HCT116 (cell line): ENCODE results near the gene MRPL49. TPM values are rescaled to one million over a fixed set of nuclear protein-coding genes. Genes with fewer than 3 reads are reported as not detected.

ENCODE experiments used
- ATAC-seq: fragments of 200-7000 bp; cut with Tn5 transposase; 2 replicates; pipeline ENCODE4 v1.9.1; 2020; ENCODE audit warnings: mild to moderate bottlenecking, moderate library complexity
- BruUV-seq: library from RNA; stranded (reverse); fragments of 400-500 nt; replicated peaks from 2 replicates; lab custom pipeline; 2021; lab: Mats Ljungman, UMichigan
- CTCF ChIA-PET: fragments of 300-600 bp; sonication (Branson Sonifier 250); formaldehyde crosslinking; loops from one replicate; lab custom pipeline; 2021; ENCODE audit warnings: antibody characterized with exemption; lab: Charles Lee
- POLR2A ChIA-PET: fragments of 300-600, 350-600 bp; sonication (Branson Sonifier 250); formaldehyde crosslinking; loops from one replicate; lab custom pipeline; 2021; ENCODE audit warnings: antibody characterized with exemption; lab: Charles Lee
- RAD21 ChIA-PET, 2 experiments: fragments of 300-600 bp; sonication (Branson Sonifier 250); formaldehyde crosslinking; loops; one replicate each; lab custom pipeline; 2023; ENCODE audit warnings: low total read pairs in 2 of 2; ENCODE audit not compliant: uncharacterized antibody in 2 of 2, unreplicated experiment in 2 of 2, low non-redundant PET in 1 of 2; lab: Charles Lee
- DNase-seq: peaks from one replicate; pipeline ENCODE4 v3.0.0-alpha.2; 2010; ENCODE audit warnings: low read depth, low spot score
- H2AFZ ChIP-seq: fragments of 200-600 bp; shearing (Covaris generic), sonication (generic); 2 replicates; pipeline ENCODE4 v1.6.1; 2017; ENCODE audit warnings: low read depth, mixed run types, mixed read lengths, antibody characterized with exemption, low read length; ENCODE audit not compliant: poor library complexity, severe bottlenecking
- H3K27ac ChIP-seq: 2 replicates; pipeline ENCODE4 v1.5.1; 2012; ENCODE audit warnings: low read depth, low read length
- H3K27me3 ChIP-seq: fragments of 200-600 bp; sonication (generic); 2 replicates; pipeline ENCODE4 v1.6.1; 2016; ENCODE audit warnings: mixed run types, low read length, mixed read lengths; ENCODE audit not compliant: insufficient read depth
- H3K36me3 ChIP-seq, 2 experiments: fragments of 200-500 bp in 1 of 2; fragments of 200-600 bp in 1 of 2; sonication (Bioruptor generic) in 1 of 2; sonication (generic) in 1 of 2; 2 replicates each; pipeline versions ENCODE4 v1.5.1 to v1.6.1; 2014 to 2016; ENCODE audit warnings: low read length in 2 of 2, inconsistent platforms in 1 of 2, mixed read lengths in 1 of 2, mixed run types in 1 of 2; ENCODE audit not compliant: insufficient read depth in 2 of 2, control insufficient read depth in 1 of 2
- H3K4me1 ChIP-seq, 2 experiments: fragments of 200-600 bp in 1 of 2; sonication (generic) in 1 of 2; 2 replicates each; pipeline versions ENCODE4 v1.5.1 to v1.6.1; 2012 to 2017; ENCODE audit warnings: low read length in 2 of 2, inconsistent platforms in 1 of 2, mild to moderate bottlenecking in 1 of 2, mixed read lengths in 1 of 2, mixed run types in 1 of 2, moderate library complexity in 1 of 2; ENCODE audit not compliant: insufficient read depth in 2 of 2, control insufficient read depth in 1 of 2
- H3K4me2 ChIP-seq: fragments of 200-600 bp; sonication (generic); 2 replicates; pipeline ENCODE4 v1.6.1; 2017; ENCODE audit warnings: mixed run types, low read length, mixed read lengths
- H3K4me3 ChIP-seq, 2 experiments: fragments of 200-600 bp in 1 of 2; sonication (generic) in 1 of 2; replicated peaks in 1 of 2; 2 replicates each; pipeline ENCODE4 v1.5.1; 2011 to 2016; ENCODE audit warnings: low read length in 2 of 2, control low read depth in 1 of 2, low read depth in 1 of 2, mild to moderate bottlenecking in 1 of 2, mixed read lengths in 1 of 2, mixed run types in 1 of 2
- H3K79me2 ChIP-seq: fragments of 200-600 bp; sonication (generic); 2 replicates; pipeline ENCODE4 v1.6.1; 2017; ENCODE audit warnings: mild to moderate bottlenecking, mixed run types, low read length, moderate library complexity, mixed read lengths; ENCODE audit not compliant: insufficient read depth
- H3K9ac ChIP-seq: fragments of 200-600 bp; sonication (generic); 2 replicates; pipeline ENCODE4 v1.6.1; 2016; ENCODE audit warnings: low read length, mixed read lengths
- H3K9me2 ChIP-seq: fragments of 200-600 bp; sonication (generic), shearing (Covaris generic); 2 replicates; pipeline ENCODE4 v1.6.1; 2017; ENCODE audit warnings: mixed run types, mild to moderate bottlenecking, moderate library complexity; ENCODE audit not compliant: insufficient read depth
- H3K9me3 ChIP-seq, 2 experiments: fragments of 200-500 bp in 1 of 2; fragments of 200-600 bp in 1 of 2; sonication (Bioruptor generic) in 1 of 2; sonication (generic) in 1 of 2; 2 replicates each; pipeline ENCODE4 v1.6.1; 2014 to 2017; ENCODE audit warnings: low read length in 2 of 2, mixed read lengths in 2 of 2, inconsistent platforms in 1 of 2, low read depth in 1 of 2, mild to moderate bottlenecking in 1 of 2, mixed run types in 1 of 2, moderate library complexity in 1 of 2; ENCODE audit not compliant: control insufficient read depth in 1 of 2, insufficient read depth in 1 of 2
- H4K20me1 ChIP-seq: fragments of 200-600 bp; sonication (generic), shearing (Covaris generic); 2 replicates; pipeline ENCODE4 v1.6.1; 2017; ENCODE audit warnings: mixed run types, mild to moderate bottlenecking, moderate library complexity; ENCODE audit not compliant: insufficient read depth
- CBX3 ChIP-seq: IDR thresholded peaks from 2 replicates; pipeline ENCODE4 v1.6.1; 2012; ENCODE audit warnings: low read depth
- ELF1 ChIP-seq: IDR thresholded peaks from 2 replicates; pipeline ENCODE4 v1.6.1; 2012; ENCODE audit warnings: low read depth, borderline replicate concordance
- EZH2 ChIP-seq: fragments of 200-600 bp; sonication (generic); IDR thresholded peaks from 2 replicates; pipeline ENCODE4 v1.6.1; 2017; ENCODE audit warnings: antibody characterized with exemption, mixed run types
- EZH2phosphoT487 ChIP-seq: fragments of 200-600 bp; IDR thresholded peaks from 2 replicates; pipeline ENCODE4 v1.6.1; 2018; ENCODE audit warnings: antibody characterized with exemption, borderline replicate concordance
- MAX ChIP-seq: IDR thresholded peaks from 2 replicates; pipeline ENCODE4 v1.6.1; 2012
- RAD21 ChIP-seq: IDR thresholded peaks from 2 replicates; pipeline ENCODE4 v1.6.1; 2012; ENCODE audit warnings: low read depth, mild to moderate bottlenecking
- SRF ChIP-seq: IDR thresholded peaks from 2 replicates; pipeline ENCODE4 v1.6.1; 2012; ENCODE audit warnings: low read depth
- YY1 ChIP-seq: IDR thresholded peaks from 2 replicates; pipeline ENCODE4 v1.6.1; 2011; ENCODE audit warnings: low read length, low read depth, moderate library complexity, mild to moderate bottlenecking; ENCODE audit not compliant: insufficient replicate concordance; ENCODE audit errors: extremely low read depth
- ZFX ChIP-seq: fragments of 450-650 bp; IDR thresholded peaks from 2 replicates; pipeline ENCODE4 v1.6.1; 2017
- intact Hi-C: fragments of 100-400 bp; cut with micrococcal nuclease; formaldehyde crosslinking; loops from 2 replicates; pipeline ENCODE4 v1.10.0; 2022
- total RNA-seq: library from RNA; stranded (reverse); gene quantifications from one replicate; pipeline ENCODE4 v1.2.1, GENCODE V29; 2021; ENCODE audit not compliant: unreplicated experiment

MRPL49 gene
- total RNA-seq, 1 experiment from 2014 or later: 77.5 TPM

GRCh38 chr11:65150509-65151299 lies 28.6 kb downstream of the MRPL49 start (continued):
- TF ChIP-seq EZH2: no peak
- peak; percentile 21; the same call in 1 of the 2 replicates for TF ChIP-seq ZFX
- TF ChIP-seq MAX: peak; percentile 58
- TF ChIP-seq EZH2phosphoT487: no peak

- no peak for ATAC-seq
- intact Hi-C loops: no loop called here
- no peak for DNase-seq
- Histone ChIP-seq H3K36me3 (no peaks in the 10 kb centered on the region), H3K79me2 (no peaks in the 10 kb centered on the region), H3K9me3 (peaks cover 0 to 7% of the 10 kb centered on the region in 2 experiments; a peak in 1 of 4 replicates), H3K9me2 (no peaks in the 10 kb centered on the region), H3K27ac (peak overlapping the region; percentile 89), H3K9ac (peak overlapping the region; percentile 50), H3K27me3 (no peaks in the 10 kb centered on the region), H3K4me1 (peaks cover 15 to 29% of the 10 kb centered on the region in 2 experiments), H2AFZ (peak overlapping the region; percentile 9), H3K4me2 (peak overlapping the region; percentile 74), H3K4me3 (no peak overlapping the region), H4K20me1 (no peaks in the 10 kb centered on the region)
- TF ChIP-seq RAD21 (no peak), YY1 (no peak), SRF (no peak), CBX3 (no peak), ELF1 (no peak)
- ChIA-PET POLR2A (interaction anchor here (1.1 kb wide), 1 partner anchor 29 kb away, joined by 3 read pairs; the partner anchor contains the start of genes FAU and MRPL49), CTCF (interaction anchor here (0.7 kb wide), 1 partner anchor 40 kb away, joined by 3 read pairs; the partner anchor contains the start of gene TM7SF2), RAD21 (no interaction called here)
- no TSS peak for BruUV-seq
Measured at GRCh38 chr11:65151331-65151899, 29.3 kb downstream of the MRPL49 start.
